NCI-H187 treated with DMSO at 0.1 percent for 48 hours (cell line): Measurements from ENCODE around the gene NR4A1.

Experiments
- DNase-seq: peaks from one replicate; lab custom pipeline; 2025; lab: John Stamatoyannopoulos, UW

NR4A1 gene

DNA sequence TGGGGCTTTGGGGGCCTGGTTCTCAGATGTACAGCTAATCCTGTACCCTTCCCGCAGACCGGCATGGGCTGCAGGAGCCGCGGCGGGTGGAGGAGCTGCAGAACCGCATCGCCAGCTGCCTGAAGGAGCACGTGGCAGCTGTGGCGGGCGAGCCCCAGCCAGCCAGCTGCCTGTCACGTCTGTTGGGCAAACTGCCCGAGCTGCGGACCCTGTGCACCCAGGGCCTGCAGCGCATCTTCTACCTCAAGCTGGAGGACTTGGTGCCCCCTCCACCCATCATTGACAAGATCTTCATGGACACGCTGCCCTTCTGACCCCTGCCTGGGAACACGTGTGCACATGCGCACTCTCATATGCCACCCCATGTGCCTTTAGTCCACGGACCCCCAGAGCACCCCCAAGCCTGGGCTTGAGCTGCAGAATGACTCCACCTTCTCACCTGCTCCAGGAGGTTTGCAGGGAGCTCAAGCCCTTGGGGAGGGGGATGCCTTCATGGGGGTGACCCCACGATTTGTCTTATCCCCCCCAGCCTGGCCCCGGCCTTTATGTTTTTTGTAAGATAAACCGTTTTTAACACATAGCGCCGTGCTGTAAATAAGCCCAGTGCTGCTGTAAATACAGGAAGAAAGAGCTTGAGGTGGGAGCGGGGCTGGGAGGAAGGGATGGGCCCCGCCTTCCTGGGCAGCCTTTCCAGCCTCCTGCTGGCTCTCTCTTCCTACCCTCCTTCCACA lies 7.6 kb downstream of the NR4A1 start:
- DNase-seq, result no peak

DNA sequence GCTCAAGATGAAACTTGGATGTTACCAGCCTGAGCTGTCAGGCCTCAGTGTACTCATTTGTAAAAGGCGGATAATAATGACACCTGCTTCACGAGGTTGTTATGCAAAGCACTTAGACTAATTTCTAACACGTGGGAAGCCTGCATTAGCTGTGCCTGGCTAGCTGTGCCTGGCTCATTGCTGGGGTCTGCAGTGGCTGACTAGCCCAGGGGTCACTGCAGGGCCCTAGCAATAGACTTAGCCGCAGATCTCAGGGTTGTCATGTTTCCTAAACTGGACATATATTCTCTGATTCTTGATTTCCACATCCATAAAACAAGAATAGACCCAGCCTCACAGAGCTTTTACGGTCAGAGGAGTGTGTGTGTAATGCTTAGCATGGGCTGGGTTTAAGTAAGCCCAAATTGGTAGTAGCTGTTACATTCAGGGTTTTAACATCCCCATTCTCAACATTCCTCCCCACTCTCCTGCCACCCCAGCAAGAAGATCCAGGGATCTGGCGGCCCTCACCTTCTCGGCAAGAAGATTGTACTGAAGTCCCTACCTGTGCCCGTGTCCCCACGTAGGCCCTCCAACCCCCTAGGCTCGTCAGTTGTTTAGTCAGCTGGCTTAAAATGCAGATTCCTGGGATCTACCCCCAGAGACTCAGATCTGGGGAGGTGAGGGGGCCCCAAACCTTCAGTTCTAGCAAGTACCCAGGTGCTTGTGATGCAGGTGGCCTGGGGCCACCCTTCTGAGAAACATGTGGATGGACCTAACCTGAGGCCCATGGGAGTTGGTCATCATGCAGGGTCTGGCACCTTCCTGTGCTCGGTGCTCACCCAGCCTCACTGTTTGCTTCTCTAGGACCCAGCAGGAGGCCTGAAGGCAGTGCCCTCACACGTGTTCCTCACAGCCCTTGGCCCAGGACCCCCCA lies 8.6 kb downstream of the NR4A1 start:
- no peak for DNase-seq

DNA sequence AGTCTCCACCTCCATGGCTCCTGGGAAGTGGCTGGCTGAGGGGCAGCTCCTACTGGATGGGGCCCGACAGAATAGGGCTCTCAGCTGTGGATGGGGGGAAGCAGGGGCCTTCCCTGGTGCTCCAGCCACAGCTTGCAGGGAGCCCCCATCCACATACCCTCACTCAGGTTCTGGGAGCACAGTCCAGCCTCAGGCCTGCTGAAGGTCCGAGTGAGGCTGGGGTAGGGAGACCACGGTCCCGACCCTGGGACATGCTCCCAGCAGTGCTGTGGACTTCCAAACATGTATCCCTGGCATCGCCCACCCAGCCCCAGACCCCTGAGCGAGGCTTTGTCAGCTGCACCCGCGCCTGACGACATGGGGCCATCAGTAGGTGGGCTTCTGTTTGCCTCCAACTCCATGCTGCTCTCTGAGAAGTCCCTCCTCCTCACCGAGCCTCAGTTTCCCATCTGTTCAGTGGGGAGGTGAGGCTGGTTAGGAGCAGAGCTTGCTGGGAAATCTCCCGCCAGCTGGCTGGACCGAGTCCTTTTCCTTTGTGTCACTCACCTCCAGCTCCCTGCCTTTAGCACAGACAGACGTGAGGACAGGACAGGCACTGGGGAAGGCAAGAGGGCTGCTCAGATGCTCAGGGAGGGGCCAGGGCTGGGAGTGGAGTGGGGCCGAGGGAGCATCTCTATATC lies 9.4 kb downstream of the NR4A1 start:
- DNase-seq, result no peak

DNA sequence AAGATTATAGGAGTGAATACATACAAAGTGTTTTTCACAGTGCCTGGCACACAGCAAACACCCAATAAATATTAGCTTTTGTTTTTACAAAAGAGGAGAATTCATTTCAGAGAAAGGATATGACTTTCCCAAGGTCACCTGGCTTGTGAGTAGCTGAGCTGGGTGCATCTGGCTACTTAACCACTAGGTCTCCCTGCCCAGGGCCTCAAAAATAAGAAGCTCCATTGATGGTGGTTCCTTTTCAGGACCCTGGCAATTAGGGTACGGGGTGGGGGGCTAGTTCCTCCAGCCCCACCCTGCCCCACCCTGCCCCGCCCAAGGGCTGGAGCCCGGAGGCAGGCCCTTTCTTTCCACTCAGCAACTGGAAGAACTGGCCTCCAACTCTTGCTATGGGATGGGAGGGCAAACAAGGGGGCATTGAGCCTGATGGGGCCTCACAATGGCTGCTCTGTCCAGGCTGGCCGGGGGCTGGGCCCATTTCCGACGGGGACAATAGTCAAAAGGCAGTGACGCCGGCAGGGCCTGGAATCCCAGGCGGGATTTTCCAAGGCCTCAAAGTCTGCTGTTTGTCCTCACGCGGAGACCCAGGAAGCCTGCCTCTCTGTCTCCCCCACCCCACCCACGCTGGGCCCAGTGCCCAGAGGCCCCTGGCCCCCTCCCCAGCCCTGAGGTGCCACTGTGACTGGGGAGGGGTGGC lies 10.4 kb downstream of the NR4A1 start:
- DNase-seq, result no peak

DNA sequence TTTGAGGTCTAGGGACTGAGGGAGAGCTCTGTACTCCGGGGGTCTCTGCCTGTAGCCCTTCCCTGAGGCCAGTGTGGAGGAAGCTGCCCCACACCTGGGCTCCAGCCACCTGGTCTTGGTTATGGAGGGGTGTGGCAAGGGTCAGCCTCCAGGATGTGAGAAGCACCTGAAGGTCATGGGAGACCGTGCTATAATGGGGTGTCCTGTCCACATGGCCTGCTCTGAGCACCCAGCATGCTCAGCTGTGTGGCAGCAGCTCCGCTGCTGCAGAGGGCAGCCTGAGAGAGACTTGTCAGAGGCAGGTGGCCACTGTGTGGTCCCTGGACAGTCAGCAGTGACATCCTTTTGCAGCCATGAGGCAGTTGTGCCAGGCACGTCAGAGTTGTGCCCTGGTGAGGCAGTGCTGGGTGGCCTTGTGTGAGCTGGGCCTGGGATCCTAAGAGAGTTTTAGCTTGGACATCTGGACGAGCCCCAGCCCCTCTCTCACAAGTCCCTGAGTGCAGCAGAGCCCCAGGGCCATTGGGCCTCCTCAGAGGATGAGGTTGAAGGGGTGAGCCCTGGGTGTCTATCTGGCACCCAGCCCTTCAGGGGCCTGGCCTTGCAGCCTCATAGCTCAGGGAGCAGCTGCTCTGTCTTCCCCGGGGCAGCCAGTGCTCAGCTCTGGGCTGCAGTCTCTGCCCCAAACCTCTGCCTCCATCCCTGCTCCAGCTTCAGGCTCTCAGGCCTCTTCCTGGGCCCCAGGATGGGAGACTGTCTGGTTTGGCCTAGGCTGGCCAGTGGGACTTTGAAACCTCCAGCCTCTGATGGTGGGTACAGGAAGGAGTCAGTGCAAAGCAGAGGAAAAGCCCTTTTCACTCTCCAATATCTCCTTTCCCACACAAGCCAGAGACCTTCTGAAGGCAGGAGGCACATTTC lies 11.2 kb downstream of the NR4A1 start:
- DNase-seq, result no peak

DNA sequence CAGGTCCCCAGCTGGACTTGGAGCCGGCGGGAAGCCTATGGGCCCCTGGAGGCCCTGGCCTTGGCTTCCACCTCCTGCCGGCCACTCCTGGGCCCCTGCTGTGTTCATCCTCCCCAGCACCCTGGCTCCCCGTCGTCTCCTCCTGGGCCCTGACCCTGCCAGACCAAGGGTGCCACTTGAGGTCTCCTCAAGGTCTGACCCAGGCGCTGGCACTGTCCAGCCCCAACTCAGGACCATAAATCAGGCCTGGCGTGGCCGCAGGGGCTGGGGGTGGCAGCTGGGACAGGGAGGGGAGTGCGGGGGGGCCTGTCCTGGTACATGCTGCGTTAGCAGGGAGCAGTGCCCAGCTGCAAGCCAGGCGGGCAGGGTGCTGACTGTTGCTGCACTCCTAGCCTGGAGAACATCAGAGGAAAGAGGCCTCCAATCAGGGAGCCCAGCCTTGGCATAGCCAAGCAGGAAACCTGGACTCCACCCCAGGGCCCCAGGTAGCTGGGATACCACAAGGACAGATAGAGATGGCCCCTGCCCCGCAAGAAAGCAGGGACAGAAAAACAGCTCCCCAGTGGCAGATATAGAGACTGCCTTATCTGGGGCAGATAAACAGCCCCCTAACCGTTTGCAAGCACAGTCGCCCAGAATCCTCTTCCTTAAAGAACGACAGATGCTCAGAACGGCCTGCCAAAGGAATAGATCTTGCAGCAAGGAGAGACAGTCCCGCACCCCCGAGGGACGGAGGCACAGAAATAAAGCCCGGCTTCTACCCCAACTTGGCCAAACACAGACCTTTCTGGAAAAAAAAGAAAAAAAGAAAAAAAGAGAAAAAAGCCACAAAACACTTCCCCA lies 12.1 kb downstream of the NR4A1 start:
- DNase-seq, result no peak

DNA sequence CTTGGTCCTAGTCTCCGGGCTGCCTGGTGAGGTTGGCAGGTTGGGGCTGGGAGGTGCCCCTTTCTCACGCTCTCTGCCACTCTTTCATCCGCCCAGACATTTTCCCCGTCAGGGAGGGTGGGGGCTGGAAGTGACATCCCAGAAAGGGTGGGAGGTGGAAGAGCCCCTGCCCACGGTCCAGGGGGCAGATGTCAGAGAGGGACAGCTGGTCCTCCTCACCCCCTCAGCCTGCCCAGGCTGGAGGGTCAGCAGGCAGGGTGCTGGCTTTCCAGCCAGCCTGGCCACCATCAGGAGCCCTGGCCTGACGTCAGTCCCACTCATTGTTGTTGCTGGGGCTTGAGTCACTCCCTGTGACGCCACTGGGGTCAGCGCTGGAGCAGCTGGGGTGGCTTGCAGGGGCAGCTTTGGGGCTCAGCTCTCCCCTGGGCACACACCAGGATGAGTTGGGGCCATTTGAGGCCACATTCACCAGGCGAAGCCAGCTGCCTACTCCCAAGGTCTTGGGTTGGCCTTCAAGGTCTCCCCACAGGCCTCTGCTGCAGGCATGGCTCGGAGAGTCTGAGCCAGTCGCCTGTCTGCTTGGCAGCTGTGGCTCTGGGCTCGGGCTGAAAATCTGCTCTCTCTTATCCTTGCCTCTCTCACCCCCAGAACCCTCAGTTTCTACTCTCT lies 12.9 kb downstream of the NR4A1 start:
- no peak for DNase-seq

DNA sequence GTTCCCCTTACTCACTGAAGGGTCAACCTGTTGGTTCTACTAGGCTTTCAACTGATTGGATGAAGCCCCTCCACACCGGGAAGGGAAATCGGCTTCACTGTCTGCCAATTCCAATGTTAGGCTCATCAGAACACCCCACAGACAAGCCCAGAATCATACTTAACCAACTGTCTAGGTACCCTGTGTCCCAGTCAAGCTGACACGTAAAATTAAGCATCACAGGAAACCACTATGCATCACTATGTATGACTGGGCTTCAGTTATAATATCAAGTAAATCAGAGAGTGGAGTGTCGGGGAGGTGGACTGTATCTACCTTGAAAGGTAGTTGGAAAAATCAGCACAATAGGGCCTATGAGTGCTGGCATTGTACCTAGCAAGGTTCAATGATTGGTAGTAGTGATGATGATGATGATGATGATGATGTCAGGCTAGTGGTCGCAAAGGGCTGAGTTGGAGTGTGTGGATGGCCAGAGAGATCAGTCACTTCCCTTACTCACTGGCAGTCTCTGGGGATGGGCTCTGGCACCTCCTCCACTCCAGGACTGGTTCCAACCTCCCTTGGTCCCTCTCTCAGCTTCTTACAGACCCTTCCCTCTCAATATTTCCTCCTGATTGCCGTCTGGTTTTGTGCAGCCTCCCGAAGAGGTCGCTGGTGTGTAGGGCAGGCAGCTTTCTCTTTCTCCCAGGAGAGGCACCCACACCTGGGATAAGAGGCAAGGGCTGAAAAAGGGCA lies 15.3 kb downstream of the NR4A1 start:
- DNase-seq, result no peak

DNA sequence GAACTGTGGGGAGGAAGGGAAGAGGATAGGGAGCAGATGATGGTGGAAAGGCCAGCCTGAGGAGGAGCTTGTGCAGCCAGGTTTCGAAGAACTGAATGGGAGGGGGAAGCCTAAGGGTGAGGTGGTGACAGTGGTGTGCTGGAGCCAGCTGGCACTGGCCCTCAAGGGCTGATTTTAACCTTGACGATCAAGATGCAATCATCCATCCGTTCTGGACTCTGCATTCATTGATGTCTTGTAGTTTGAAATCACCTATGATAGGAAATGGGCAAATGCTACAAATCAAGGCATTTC lies 15.8 kb downstream of the NR4A1 start:
- no peak for DNase-seq

DNA sequence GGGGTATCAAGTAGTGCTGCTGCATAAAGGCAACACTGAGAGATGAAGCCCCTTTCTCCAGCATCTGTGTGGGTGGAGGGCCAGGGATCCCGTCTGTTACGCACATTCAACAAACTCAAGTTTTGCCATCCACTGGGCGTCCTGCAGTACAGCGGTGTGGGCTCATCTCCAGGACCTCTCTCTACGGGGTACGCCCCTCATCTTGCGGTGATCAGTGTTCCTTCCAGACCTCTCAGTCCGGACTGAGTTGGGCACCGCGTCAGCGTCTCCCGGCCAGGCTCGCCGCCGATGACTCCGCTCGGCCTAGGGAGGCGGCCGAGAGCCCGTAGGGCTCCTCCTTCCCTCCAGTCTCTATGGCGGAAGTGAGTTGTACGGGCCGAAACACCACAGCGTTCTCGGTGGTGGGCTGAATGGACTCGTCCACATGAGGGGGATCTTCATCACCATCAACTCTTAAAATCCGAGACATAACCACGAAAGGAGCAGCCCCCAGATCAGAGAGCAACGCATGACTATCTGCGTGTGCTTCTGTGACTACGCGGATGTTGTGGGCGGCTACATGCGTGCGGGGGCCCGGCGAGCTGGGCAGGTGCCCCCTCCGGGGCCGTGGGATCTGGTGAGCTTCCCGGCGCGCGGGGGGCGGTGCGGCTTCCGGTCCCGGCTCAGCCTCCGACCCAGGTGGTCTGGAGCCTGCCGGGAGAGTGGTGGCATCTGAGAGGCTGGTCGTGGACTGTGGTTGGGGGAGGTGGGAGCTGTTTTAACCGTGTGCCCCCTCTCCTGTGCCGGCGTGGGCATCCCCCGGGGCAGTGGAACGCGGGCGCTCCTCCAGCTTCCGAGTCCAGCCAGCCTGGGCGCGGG lies 18.3 kb downstream of the NR4A1 start, which contains the start of gene ATG101:
TSS of gene ATG101 (plus strand) at position 652 of the 858 bp plus-strand sequence. CDS start 3,673 bp downstream, outside the sequence.
- DNase-seq, result peak; percentile 84

DNA sequence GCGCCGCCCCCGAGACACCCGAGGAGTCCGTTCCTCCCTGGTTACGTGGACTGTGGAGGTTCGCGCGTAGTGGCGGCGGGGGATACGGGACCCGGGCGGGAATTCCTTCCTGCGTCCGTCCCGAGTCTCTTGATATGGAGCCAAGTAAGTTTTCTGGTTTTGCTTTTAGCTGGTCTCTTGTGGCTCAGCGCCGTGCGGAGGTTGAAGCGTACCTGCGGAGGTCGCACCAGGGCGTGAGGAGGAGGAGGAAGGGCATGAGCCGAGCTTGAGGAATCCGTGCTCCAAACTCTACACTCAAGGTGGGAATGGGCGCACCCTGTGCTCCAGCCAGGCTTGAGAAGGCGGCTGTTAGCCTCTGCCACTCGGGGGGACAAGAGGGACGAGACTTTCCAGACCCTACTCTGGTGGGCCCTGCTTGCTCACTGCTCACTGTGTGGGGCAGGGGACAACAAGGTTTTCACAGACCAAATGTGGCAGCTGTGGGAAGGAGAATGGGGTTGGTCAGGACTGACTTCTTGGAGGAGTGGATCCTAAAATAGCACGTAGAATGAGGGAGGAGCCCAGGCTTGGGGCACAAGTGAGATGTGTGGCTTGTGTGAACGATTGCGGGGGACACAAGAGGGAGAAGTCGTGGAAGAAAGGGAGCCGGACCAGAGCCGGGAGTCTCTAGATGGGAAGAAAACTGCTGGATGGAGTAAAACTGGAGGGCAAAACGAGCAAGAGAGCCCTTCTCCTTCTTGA lies 19.1 kb downstream of the NR4A1 start:
- no peak for DNase-seq

DNA sequence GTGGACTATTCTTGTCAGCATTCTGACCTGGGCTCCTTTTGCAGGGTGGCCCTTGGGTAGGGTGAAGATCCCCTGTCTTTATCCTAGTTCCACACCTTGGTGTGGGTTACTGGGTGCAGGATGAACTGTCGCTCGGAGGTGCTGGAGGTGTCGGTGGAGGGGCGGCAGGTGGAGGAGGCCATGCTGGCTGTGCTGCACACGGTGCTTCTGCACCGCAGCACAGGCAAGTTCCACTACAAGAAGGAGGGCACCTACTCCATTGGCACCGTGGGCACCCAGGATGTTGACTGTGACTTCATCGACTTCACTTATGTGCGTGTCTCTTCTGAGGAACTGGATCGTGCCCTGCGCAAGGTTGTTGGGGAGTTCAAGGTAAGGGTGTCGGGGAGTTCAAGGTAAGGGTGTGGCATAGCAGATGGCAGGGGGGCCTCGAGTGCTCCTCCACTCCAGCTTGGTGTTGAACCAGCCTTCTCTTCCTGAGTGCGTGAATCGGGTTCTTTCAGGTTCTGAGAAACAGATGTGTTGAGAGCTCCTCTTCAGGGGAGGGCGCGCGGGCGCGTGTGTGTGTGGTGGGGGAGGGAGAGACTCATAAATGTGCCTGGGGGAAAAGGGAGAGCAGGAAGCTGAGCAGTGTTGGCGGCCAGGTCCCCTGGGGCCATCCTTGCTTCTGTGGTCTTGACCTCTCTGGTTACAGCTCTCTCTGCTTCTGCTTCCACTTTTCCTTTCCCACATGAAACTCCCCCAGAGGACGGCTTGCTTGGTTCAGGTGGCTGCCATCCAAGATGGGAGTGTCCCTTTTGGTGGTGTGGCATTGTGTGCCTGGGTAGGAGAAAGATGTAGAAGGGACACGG lies 22.5 kb downstream of the NR4A1 start:
- peak; percentile 91 for DNase-seq

DNA sequence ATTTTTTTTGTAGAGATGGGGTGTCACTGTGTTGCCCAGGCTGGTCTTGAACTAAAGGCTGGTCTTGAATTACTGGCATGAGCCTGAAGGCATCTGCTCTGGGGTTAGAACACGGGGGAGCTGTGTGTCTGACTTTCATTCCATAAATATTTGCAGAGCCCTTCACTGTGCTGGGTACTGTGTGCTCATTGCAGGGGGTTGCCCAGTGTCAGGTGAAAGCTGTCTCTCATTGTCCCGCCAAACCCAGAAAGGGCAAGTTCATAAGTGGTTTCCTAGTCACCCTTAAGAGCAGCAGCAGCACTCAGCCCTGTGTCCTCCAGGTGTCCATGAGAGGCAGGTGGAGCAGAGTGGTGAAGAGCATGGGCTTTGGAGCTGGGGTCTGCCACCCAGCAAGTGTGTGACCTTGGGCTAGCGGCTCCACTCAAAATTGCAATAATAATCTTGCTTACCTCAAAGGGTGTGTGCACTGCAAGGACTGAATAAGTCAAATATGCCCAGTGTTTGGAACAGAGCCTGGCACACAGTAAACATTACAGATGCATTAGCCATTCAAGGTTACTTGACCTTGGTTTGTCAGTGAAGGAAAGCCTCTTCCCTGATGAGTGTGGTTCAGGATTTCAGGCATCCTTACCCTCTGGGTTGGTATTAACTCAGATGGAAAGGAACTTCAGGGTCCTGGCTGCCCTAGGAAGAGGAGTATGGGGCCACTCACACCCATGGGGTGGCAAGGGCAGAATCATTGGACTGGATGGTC lies 23.9 kb downstream of the NR4A1 start:
- DNase-seq, result peak; percentile 78

DNA sequence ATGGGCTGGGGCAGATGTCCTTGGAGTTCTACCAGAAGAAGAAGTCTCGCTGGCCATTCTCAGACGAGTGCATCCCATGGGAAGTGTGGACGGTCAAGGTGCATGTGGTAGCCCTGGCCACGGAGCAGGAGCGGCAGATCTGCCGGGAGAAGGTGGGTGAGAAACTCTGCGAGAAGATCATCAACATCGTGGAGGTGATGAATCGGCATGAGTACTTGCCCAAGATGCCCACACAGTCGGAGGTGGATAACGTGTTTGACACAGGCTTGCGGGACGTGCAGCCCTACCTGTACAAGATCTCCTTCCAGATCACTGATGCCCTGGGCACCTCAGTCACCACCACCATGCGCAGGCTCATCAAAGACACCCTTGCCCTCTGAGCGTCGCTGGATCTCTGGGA lies 25.6 kb downstream of the NR4A1 start:
- DNase-seq, result no peak

DNA sequence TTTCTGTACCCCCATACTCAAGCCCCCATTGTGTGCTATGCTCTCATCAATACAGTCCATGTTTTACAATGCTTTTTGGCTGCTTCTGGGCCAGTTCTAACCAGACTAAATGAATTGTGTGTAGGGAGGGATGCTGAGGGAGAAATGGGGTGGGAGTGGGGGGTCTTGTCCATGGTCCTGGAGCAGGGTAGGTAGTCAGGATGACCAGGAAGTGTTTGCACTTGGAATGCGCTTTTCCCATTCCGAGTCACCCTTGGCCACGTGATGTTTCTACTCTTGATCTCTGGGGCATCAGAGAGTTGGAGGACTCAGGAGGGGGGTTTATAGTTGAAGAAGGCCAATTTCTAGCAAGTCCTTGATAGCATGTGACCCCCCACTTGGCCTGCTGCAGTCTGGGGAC lies 27.0 kb downstream of the NR4A1 start:
- DNase-seq, result no peak
